HS-5 (cell line): ENCODE measurements around the gene RHBDD3.

Experiments used
- DNase-seq: peaks from one replicate; pipeline ENCODE4 v3.0.0-alpha.2; 2012; ENCODE audit warnings: low read depth

RHBDD3 gene

GRCh38 chr22:29267858-29268510 is at the start of gene RHBDD3, which contains the start of gene EWSR1:
TSS of gene RHBDD3 (minus strand) at chr22:29267981. CDS start at chr22:29265626, 2,355 bp downstream.
TSS of gene EWSR1 (plus strand) at chr22:29268268. CDS start at chr22:29268337, 69 bp downstream.
- DNase-seq = peak; percentile 91

- no peak for DNase-seq
These were observed 48.5 kb upstream of the RHBDD3 start for GRCh38 chr22:29316141-29316828.

- no peak for DNase-seq
These were observed 47.7 kb upstream of the RHBDD3 start, which contains the start of gene RASL10A for GRCh38 chr22:29315286-29316140. TSS of gene RASL10A (minus strand) at chr22:29315697. CDS start at chr22:29315246, 451 bp downstream.

GRCh38 chr22:29314537-29315285 is 46.9 kb upstream of the RHBDD3 start:
- DNase-seq = no peak

- no peak for DNase-seq
These were observed 46.0 kb upstream of the RHBDD3 start for GRCh38 chr22:29313576-29314466.

- DNase-seq = no peak
These were observed 45.4 kb upstream of the RHBDD3 start for GRCh38 chr22:29313126-29313575.

GRCh38 chr22:29312218-29313125 is 44.7 kb upstream of the RHBDD3 start:
- DNase-seq = no peak

- no peak for DNase-seq
These were observed 43.9 kb upstream of the RHBDD3 start for GRCh38 chr22:29311464-29312217.

- peak; percentile 81 for DNase-seq
These were observed 43.1 kb upstream of the RHBDD3 start for GRCh38 chr22:29310863-29311339.

- no peak for DNase-seq
These were observed 42.5 kb upstream of the RHBDD3 start for GRCh38 chr22:29310065-29310862.

GRCh38 chr22:29309332-29310064 is 41.7 kb upstream of the RHBDD3 start:
- no peak for DNase-seq

- DNase-seq = peak; percentile 33
These were observed 41.0 kb upstream of the RHBDD3 start for GRCh38 chr22:29308791-29309262.

GRCh38 chr22:29308148-29308790 is 40.5 kb upstream of the RHBDD3 start:
- DNase-seq = no peak

GRCh38 chr22:29307596-29308147 is 39.9 kb upstream of the RHBDD3 start:
- DNase-seq = no peak

- no peak for DNase-seq
These were observed 39.2 kb upstream of the RHBDD3 start for GRCh38 chr22:29306835-29307595.
